Measurements from ENCODE around the gene SUSD3.

- no peak for TF ChIP-seq POLR2A (IDR thresholded peaks at IDR 0.05)
- no peak for TF ChIP-seq CTCF (IDR thresholded peaks at IDR 0.05)
Observed at GRCh38 chr9:93020151-93020550, 38.4 kb upstream of the SUSD3 start.
